Stimulated activated CD8-positive, alpha-beta memory T cell treated with anti-CD3 and anti-CD28 coated beads, Interleukin-2, amount 100 ng/mL, for 1 hour (primary cell): ENCODE data around the gene SCGB3A1.

Experiments
- DNase-seq, 2 donors: peaks; one replicate each; pipeline ENCODE4 v3.0.0-alpha.2; 2020; ENCODE audit warnings: low read depth in 2 of 2

Gene SCGB3A1

DNA sequence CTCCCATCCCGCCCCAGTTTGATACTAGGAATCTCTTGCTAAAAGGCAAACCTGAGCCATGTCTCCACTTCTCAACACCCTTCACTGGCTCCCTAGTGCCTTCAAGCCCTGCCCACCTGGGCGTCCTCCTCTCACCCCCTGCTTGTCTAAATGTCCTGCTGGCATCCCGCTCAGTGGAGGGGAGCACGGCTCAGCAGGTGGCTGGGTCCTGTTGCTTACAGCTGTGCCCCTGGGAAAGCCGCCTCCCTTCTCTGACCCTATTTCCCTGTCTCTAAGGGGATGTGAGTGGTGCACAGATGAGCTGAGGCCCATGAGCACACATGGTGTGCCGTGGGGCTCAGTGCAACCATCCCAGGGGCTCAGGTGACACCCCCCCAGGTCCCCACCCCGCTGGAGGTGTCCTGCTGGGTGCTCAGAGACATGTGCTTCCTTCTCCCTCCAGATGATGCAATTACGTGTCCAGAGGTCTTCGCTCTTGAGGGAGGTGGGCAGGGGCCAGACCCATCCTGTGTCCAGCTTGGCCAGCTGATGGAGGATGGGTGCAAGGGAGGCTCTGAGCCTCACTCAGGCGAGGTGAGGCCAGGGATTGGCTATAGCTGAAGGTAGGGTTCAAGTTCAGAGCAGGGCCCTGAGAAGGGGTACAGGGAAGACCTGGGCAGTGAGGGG is 34.0 kb upstream of the SCGB3A1 start:
- no peak for DNase-seq

DNA sequence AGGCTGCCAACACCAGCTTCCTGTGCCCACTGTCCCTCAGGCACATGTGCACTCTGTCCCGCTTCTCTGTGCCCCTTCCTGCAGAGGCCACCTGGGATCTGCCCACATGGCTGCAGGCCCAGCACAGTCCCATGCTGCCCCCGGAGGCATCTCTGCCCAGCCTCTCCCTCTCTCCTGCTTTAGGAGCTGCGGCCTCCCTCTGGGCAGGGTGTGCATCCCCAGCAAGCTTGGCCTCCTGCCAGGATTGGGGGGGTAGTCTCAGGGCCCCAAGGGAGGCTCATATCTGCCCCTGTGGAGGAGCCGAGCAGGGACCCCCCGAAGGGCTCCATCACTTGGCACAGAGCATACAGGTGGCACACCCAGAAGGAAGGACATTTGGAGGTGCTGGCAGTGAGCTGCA is 33.3 kb upstream of the SCGB3A1 start:
- no peak for DNase-seq

DNA sequence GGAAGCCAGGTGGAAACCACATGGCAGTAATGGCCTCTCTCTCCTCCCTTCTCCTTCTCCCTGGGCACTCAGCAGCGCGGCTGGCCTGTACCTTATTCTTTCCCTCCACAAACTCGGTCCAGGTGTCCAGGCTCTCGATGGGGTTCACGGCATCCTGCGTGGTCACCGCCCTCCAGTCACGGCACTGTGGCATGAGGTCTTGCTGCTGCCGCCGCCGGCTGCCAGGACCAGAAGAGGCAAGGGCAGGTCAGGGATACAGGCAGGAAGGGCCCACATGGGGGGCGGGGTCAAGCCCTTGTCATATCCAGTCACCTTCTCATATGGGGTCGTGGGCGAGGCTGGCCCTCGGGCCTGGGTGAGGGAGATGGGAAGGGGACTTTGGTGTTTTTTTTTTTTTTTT is 32.5 kb upstream of the SCGB3A1 start:
- DNase-seq: no peak

DNA sequence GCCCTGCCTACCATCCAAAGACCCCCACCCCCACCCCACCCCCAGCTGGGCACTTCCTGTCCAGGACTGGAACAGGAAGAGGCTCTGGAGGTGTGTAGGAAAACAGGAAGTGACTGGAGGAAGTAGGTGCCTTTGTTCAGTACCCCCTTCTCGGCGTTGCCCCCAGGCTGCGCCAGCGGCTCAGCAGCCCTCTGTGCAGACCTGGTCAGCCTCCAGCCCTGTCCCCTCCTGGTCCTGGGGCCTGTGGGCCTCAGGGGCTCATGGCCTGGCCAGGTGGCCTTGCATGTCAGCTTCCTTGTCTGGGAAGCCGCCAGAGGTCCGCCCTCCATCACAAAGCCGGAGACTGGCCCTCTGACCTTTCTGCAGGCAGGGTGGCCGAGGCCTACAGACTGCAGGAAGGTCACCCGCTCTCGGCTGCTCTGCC is 32.1 kb upstream of the SCGB3A1 start:
- no peak for DNase-seq

DNA sequence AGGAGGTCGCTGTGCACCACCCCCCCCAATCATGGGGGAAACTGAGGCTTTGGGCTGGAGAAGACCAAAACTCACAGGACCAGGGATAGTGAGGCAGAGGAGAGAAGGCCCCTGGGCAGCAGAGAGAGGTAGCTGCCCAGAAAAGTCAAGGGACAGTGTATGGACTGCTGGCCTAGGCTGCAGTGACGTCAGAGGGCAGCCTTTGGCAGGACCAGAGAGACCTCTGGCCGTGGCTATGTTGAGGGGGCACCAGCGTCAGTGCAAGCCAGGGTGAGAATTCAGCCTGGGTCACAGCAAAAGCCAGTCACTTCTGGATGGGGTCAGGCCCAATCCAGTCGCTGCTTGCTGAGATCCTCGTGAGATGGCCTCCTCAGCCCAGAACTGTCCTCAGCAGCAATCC is 31.6 kb upstream of the SCGB3A1 start:
- DNase-seq: no peak

DNA sequence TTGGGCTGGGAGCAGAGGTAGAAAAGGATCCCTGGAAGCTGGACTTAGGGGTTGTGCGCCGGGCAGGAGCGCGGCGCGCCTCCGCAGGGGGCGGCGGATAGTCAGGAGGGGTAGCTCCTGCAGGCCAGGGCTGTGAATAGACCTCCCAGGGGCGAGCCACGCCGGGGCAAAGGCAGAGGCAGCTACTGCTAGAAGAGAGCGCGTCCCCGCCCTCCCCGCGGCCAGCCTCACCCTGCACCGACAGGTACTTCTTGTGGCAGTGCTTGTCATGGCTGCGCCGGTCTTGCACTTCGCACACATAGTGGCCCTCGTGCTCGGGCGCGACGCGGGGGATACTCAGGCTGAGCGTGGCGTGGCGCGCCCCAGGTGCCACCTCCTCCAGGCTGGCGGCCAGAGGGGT is 30.0 kb upstream of the SCGB3A1 start:
- no peak for DNase-seq

DNA sequence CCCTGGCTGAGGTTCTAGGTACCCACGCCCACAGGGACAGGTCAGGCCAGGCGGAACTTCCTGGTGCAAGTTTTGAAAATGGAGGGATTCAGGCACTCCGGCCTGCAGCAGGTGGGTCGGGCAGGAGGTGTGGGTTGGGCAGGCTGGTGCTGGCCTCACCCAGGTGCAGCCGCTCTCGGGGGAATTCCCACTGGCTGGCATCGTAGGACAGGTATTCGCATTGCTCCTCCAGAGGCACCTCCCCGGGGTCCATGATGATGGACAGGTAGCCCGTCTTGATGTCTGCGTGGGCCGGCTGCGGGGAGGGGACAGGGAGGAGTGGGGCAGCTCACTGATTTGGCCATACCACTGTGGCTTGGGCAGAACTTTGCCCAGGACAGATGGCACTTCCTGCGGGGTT is 28.7 kb upstream of the SCGB3A1 start:
- DNase-seq: no peak

DNA sequence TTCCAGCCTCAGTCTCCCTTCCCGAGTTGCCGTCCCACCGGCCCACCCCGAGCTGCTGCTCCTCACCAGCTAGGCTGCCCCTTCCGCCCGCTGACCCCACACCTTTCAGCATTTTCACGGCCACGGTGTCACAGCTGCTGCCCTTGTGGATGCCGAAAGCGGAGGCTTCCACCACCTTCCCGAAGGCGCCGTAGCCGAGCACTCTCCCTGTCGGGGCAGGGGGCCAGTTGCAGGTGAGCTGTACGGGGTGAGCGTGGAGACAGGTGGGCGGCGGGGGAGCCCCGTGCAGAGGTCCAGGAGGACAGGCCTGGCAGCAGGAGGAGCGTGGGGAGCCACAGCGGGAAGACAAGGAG is 28.2 kb upstream of the SCGB3A1 start:
- no peak for DNase-seq

DNA sequence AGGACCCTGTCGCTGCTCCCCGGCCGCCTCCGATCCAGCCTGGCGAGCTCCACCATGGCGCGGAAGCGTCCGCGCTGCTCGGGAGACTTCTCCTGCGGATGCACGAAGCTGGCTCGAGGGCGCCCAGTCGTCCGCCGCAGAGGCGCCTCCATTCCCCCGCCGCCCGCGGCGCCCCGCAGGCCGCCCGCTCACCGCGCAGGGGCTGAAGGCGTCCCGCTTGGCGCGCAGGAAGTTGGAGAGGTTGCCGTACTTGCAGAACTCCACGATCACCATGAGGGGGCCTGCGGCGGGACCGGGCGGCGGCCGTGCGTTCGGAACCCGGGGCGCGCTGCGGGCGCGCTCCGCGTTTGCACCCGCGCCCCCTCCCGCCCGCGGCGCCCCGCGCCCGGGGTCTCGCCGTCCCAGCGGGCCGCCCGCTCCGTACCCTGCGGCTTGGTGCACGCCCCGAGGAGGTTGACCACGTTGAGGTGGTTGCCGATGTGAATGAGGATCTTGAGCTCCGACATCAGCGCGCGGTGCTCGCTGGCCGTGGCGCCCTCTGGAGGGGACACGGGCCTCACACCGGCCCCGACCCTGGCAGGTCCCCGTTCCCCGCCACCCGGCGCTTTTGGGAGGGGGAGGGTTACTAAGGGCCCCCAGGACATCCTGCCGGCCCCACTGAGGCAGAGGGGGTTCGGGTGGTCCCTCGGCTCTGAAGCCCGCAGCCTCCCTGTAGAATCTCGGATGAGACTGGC is 27.7 kb upstream of the SCGB3A1 start:
- DNase-seq: no peak

DNA sequence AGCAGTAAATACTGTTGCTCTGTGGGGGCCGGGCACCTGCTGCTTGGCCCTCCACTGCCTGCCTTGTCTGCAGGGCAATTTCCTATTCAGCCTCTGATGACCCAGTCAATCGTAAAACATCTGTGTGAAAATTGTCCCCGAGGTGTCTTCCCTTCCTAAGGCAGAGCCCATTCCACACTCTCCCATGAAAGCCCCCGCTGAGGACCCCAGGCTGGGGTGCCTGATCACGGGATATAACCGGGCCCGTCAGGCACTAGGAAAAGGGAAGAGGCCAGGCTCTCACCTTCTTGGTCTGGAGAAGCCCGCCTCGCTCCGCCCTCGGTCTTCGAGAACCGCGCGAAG is 27.2 kb upstream of the SCGB3A1 start:
- DNase-seq: no peak

DNA sequence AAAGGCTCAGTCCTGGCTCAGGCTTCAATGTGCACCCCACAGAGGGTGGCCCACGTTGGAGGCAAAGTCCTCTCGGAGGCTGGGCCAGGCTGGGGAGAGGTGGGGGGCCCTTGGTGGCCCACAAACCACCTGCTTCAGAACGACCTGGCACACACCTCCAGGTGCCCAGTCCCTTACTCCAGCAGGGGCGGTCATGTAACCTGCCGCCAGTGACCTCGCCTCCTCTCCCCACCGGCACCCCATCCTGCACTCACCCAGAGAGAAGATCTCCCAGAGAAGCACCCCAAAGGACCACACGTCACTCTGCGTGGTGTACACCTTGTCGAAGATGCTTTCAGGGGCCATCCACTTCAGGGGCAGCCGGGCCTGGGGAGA is 22.5 kb upstream of the SCGB3A1 start:
- DNase-seq: no peak

DNA sequence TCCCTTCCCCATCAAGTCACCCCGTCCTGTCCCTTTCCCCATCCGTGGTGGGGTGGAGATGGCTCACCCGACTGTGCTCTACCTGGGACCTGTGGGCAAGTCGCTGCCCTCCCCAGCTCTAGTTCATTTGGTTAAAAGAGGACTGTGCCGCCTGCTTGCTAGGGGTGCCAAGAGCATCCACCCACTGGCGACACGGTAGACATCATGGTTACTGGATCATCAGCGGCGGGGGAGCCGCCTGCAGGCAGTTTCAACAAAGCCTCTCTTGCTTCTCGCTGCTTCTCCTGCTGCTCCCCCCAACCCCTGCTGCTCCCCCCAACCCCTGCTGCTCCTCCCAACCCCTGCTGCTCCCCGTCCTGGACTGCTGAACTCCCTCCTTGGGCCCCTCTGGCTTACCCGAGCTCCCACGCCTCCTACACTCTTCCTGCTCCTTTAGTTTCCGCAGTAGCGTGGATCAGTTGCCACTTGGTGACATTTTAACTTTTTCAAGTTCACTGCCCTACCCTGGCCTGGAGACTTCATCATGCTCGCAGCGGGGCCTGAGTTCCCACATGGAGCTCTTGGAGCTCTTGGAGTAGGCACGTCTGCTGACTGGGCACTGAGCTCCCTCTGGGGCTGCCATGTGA is 22.0 kb upstream of the SCGB3A1 start:
- DNase-seq: no peak

DNA sequence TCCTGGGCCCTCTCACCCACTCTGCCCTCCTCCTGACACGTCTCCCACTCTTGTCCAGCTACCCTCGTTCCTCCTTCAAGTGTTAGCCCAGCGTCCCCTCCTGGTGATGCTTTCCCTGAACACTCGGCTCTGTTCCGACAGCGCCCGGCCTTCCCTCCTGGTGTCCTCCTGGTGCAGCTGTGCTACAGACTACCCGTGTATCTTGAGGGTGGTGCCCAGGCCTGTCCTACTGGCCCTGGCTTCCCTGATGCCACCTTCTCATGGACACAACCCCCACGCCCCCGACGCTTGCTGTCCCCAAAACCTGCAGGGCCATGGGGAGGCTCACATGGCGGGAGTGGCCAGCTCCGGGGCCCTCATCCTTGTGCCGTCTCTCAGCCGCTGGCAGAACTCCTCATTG is 21.4 kb upstream of the SCGB3A1 start:
- DNase-seq: no peak

DNA sequence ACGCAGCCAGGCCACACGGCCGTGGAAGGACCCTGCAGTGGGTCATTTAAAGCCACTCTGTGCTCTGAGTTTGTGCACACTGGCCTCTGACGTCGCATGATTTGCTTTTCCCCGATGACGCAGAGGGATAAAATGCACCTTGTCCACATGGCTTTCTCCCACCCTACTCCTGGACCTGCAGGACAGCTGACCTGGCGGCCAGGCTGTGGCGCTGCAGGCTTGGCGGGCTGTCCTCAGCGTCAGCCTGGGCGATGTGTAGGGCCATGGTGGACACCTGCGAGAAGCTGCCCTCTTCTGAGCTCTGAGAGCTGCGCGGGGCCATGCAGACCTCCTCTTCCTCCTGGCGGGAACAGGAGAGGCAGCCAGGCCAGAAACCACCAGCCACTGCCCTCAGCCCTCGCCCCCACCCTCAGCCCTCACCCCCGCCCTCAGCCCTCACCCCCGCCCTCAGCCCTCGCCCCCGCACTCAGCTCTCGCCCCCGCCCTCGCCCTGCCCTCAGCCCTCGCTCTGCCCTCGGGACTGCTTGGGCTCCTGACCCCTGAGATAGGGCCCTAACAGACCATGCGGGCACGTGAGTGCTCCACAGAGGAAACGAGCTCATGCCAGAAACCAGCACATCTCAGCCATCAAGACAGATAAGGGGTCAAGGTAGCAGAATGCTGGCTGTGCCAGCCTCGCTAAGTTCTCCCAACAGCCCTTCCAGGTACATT is 20.0 kb upstream of the SCGB3A1 start:
- DNase-seq: no peak

DNA sequence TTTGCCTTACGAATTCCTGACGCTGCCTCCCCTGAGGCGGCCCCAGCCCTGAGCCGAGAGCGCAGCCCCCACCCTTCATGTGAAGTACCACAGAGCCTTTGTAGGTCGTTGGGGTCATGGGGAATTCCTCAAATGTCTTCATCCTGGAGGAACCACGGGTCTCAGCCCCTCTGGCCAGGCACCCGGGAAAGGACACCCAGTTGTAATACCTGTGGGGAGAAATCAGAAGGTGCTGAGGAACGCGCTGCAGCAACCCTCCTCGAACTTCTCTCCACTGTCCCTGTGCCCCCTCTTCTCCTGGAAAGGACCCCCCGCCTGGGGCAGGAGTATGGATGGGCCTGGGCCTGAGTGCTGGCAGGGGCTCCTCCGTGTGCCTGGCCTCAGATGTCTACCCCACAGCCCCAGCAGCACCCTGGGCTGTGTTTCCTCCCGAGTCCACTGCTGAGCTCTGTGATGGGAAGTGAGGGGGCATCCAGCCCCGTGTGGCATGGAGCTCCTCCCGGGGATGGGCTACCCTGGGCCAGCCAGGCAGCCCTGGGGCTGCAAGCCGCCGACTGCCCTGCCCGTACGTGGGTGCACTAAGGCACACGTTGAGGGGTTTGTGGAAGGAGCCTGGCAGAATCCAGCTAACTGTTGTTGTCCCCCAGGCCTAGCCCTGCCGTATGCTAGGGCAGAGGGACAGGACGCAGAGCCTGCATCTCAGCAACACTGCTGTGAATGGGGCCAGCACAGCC is 18.7 kb upstream of the SCGB3A1 start:
- no peak for DNase-seq

DNA sequence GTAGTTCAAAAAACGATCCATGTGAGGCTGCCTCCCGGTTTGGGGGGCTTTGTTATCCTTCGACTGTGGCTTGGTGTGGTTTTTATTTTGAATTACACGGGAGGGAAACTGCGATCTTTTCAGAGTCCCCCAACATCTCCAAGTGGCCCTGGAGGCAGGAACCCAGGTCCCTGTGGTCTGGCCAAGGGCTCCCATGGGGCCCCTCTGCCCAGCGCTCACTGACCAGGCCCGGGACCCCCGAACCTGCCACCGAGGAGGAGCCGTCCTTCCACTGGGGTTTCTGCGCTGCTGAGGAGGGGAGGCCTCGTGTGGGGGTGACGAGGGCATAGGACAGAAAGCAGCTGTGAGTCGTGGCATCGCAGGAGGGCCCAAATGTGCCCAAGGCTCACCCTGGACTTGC is 18.1 kb upstream of the SCGB3A1 start:
- DNase-seq: no peak

DNA sequence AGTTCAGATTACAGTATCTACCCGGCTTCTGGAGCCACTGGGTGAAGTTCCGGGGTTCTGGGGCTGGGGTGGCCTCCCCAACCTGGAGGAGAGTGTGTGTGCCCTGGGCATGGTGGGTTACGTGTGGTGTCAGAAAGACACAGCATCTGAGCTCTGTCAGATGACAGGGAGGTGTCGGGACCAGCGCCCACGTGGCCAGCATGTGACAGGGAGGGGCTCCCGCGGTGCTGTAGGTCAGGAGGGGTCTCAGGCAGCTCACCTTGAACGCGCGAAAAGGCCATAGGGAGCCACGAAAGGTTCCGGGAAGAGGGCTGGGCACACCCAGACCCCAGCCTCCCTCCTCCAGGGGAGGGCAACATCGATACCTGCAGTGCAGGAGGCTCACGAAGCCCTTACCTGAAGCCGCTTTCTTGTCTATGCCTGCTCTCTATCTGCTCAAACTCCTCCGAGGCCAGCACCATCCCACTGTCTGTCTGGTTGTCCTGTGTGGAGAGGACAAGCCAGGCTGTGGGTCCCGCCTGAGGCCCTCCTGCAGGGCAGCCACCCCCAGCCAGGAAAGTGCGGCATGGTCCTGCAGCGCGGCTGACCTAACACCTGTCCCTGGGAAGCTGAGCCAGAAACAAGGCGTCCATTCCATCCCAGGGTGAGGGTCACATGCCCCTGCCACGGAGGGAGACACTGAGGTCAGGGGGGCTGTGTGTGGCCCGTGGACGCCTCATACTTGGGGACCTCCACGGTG is 17.4 kb upstream of the SCGB3A1 start:
- DNase-seq: no peak

DNA sequence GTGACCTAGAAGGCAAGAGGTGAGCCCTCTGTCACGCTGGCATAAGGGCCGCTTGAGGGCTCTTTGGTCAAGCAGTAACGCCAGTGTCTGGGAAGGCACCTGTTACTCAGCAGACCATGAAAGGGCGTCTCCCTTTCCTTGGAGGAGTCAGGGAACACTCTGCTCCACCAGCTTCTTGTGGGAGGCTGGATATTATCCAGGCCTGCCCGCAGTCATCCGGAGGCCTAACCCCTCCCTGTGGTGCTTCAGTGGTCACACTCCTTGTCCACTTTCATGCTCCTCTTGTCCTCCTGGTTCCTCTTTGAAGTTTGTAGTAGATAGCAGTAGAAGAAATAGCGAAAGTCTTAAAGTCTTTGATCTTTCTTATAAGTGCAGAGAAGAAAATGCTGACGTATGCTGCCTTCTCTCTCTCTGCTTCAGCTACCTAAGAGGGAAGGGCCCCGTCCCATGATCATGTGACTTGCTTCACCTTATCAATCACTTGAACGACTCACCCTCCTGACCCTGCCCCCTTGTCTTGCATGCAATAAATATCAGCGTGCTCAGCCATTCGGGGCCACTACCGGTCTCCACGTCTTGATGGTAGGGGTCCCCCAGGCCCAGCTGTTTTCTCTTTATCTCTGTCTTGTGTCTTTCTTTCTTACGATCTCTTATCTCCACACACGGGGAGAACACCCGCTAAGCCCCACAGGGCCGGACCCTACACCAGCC is 16.7 kb upstream of the SCGB3A1 start:
- no peak for DNase-seq

DNA sequence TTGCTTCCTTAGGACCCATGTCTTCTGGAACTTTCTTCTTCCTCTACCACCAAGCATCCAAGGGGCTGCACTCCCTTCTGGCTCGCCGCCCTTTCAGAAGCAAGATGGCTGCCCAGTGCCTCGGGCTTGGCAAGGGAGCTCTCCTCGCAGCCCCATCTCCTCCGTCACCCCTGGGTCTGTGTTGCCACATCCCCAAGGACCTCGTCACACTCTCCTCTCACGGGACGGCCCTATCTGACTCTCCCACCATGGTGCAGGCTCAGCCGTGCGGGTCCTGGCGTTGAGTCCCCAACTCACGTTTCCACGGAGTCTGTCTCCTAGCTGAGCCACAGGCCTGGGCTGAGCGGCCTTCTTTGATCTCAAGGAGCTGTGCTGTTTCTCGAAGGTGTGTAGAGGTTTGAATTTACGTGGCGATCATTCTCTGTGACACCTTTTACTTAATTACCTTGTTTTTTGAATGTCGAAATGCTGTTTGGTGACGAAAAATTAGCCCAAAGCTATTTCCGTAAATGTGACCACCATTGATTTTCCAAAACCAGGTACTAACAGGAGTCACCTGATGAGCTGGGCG is 15.0 kb upstream of the SCGB3A1 start:
- DNase-seq: no peak

DNA sequence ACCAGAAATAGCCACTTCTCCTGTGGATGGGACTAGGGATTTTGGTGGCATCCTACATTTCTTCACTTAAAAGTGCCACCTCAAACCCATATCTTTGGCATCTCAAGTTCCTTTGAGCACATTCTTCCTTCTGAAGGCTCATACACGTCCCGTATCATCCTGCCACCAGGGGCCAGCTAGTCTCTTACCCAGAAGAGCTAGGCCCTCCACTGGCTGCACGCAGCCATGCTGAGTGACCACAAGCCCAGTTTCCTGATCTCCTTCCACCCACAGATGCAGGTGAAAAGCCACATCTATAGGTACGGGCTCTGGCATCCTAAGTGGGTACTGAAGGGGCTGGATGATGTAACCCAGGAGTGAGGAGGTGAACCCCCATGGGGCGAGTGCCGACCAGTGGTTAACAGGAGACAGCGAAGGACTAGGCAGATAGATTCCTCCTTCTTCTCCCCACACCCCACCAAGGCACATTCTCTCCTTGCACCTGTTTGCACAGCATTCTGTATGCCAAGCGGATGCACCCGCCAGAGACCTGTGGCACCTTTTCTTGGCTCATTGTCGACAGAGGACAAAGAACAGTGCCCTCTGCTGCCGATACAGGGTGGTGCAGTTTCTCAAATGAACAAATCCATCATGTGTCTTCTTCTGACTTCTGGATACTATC is 14.4 kb upstream of the SCGB3A1 start:
- peak; percentile 38 to 39 for DNase-seq
